Fibroblast of lung (primary cell): ENCODE results near the gene JUND.

Experiments used
- CTCF ChIP-seq, 2 donors: IDR thresholded peaks in 1 of 2; conservative IDR thresholded peaks in 1 of 2; 1 replicate in 1 of 2; 2 replicates in 1 of 2; pipeline ENCODE4 v1.5.1; 2011 to 2012; ENCODE audit warnings: low read length in 2 of 2, control low read depth in 1 of 2, inconsistent platforms in 1 of 2, low read depth in 1 of 2, mild to moderate bottlenecking in 1 of 2
- EZH2 ChIP-seq: IDR thresholded peaks from 2 replicates; pipeline ENCODE4 v1.5.1; 2012; ENCODE audit warnings: low read length, control low read depth, mild to moderate bottlenecking; ENCODE audit errors: missing control alignments

- TF ChIP-seq CTCF (conservative IDR thresholded peaks at IDR 0.05 in 1 of 2, IDR thresholded peaks at IDR 0.05 in 1 of 2; ENCODE audit: low read depth in 1 of 2, low read length in 2 of 2) (peak; percentile 9 to 21), EZH2 (no peak)
Measured at GRCh38 chr19:18278521-18279265, 2.7 kb downstream of the JUND start.
